GM18520 (cell line): ENCODE measurements around the gene STARD9.
"Not testable (repeated sequence)": the region's sequence is repeated elsewhere in the genome, so short reads cannot be mapped to it uniquely, and the experiment has no call there.

Experiments used
- ATAC-seq: cut with Tn5 transposase; IDR thresholded peaks from one replicate; pipeline ENCODE4 v1.9.1; 2021; ENCODE audit not compliant: unreplicated experiment

Gene STARD9

DNA sequence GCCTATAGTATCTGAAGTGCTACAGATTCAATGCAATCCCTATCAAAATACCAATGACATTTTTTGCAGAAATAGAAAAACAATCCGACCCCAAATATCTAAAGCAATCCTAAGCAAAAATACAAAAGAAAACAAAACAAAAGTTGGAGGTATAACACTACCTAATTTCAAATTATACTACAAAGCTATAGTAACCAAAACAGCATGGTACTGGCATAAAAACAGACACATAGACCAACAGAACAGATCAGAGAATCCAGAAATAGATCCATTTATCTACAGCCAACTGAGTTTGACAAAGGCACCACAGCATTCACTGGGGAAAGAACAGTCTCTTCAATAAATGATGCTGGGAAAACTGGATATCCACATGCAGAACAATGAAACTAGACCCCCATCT, 185.4 kb downstream of the STARD9 start:
- ATAC-seq, result no peak

DNA sequence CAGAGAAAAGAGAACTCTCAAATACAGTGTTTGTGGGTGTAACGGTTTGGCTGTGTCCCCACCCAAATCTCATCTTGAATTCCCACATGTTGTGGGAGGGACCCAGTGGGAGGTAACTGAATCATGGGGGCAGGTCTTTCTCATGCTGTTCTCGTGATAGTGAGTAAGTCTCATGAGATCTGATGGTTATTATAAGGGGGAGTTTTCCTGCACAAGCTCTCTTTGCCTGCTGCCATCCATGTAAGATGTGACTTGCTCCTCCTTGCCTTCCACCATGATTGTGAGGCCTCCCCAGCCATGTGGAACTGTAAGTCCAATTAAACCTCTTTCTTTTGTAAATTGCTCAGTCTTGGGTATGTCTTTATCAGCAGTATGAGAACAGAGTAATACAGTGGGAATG, 186.4 kb downstream of the STARD9 start:
- not testable (repeated sequence) for ATAC-seq

DNA sequence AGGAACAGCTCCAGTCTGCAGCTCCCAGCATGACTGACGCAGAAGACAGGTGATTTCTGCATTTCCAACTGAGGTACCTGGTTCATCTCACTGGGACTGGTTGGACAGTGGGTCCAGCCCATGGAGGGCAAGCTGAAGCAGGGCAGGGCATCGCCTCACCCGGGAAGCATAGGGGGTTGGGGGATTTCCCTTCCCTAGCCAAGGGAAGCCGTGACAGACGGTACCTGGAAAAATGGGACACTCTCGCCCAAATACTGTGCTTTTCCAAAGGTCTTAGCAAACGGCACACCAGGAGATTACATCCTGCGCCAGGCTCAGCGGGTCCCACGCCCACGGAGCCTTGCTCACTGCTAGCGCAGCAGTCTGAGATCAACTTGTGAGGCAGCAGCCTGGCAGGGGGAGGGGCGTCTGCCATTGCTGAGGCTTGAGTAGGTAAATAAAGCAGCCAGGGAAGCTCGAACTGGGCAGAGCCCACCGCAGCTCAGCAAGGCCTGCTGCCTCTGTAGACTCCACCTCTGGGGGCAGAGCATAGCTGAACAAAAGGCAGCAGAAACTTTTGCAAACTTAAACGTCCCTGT, 188.8 kb downstream of the STARD9 start:
- not testable (repeated sequence) for ATAC-seq

DNA sequence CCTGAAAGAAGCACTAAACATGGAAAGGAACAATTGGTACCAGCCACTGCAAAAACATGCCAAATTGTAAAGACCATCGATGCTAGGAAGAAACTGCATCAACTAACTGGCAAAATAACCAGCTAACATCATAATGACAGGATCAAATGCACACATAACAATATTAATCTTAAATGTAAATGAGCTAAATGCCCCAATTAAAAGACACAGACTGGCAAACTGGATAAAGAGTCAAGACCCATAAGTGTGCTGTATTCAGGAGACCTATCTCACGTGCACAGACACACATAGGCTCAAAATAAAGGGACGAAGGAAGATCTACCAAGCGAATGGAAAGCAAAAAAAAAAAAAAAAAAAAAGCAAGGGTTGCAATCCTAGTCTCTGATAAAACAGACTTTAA, 190.7 kb downstream of the STARD9 start:
- ATAC-seq, result not testable (repeated sequence)
